NCI-H524 (cell line): ENCODE measurements around the gene UBE2H.

ENCODE experiments used
- DNase-seq, 2 experiments: peaks; one replicate each; lab custom pipeline; 2025; lab: John Stamatoyannopoulos, UW

The UBE2H gene

DNA sequence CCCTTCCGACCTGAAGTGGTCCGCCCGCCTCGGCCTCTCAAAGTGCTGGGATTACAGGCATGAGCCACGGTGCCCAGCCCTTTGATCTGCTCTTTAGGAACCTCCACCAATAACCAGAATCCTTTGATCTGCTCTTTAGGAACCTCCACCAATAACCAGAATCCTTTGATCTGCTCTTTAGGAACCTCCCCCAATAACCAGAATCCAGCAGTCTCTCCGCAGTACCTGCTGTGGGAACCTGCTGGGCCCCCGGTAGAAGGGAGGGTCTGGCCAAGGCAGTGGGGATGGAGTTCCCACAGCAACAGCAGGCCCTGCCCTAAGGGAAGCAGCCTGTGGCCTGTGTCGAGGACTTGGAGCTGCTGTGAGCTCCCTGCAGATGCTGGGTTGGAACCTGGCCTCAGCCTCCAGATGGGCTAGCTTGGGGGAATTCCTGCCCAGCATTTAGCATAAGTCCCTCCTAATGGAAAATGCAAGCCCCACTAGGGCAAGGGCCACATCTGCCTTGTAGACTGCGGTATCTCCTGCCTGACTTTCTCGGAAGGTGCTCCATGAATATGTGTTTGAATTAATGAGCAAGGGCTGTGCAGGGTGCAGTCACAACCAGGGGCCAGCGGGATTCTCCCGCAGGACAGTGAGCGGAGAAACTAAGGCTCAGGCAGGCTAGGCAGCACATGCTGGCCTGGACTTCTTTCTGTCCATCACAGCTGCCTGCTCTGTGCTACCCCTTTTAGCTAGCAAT lies 165.8 kb downstream of the UBE2H start:
- DNase-seq, result peak; percentile 87 to 95

DNA sequence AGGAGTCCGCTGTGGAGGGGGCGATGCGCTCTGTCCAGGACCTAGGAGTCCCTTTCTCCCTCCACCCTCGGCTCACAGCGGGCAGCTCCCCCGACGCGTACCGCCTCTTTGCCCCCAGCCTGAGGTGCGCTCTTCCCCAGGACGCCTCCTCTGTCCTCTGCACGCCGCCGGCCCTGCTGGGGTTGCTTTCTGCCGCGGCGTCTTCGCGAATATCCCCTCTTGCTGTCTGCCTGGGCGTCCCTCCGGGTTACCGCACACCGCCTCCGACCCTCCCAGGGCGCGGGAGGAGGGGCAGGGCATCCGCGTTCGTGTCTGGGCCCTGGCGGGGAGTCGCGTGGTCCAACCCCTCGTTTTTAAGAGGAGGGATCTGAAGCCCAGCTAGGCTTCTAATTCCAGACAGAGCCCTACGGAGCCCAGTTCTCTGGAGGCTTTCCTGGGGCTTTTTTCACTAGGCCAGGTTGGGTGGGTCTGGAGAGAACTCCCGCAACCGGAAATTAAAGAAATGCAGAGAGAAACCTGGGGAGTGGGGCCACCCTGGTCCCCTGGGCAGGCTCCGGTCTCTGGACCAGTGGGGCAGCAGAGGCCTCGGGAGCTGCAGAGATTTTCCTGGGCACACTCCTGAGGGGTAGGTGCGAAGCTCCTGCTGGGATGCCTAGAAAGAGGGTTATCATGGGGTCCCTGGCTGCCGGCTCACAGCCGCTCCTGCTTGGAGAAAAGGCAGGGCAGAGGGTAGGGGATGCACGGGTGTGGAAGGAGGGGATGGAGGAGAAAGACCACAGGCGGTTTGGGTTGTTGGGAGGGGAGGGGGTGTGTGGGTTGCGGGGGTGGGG lies 166.9 kb downstream of the UBE2H start:
- DNase-seq, result no peak

DNA sequence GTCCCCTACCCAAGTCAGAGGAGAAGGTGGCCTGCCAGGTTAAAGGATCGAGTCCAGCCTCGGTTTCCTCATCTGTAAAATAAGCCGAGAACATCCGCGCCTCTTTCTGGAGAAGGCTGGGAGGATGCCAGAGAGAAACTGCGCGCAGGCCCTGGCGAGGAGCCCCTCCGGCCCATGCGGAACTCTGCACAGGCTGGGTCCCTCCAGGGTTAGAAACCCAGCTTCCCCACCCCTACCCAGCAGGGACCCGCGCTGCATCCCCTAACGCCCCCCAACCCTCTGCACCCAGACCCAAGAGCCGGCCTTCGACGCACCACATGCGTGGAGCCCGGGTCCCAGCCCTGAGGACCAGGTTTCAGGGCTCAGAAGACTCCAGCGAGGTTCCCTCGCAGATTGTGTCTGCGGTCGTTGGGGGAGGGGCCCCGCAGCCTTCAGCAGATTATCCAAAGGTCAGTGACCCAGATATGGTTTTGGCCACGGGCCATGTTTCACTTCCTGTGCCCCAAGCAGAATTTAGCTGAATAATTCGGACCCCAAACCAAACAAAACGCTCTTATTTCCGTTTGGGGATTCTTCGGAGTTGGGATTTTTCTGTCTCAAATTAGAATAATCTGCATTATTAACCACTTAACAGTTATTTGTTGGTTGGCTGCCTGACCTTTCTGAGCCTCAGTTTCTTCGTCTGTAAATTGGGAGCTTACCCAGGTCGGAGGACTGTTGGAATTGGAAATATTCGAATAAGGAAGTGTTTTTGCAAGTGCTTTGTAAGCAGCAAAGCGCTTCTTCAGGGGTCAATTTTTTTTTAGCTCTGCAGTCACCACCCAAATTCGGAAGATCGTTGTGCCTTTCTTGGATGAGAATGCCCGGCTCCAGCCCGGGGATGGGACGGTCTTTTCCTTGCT lies 167.7 kb downstream of the UBE2H start:
- DNase-seq, result no peak

DNA sequence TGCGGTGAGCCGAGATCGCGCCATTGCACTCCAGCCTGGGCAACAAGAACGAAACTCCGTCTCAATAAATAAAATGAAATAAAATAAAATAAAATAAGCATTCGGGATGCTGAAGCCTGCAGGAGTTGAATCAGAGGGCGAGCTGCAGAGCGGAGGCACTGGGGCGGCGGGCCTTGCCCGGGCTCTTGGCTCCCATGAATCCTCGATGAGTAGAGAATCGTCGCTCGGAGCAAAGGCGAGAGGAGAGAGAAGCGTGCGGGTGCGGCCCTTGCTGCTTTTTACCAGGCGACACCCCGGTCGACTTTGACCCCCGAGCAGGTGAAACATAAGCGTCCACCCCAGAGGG lies 168.3 kb downstream of the UBE2H start:
- DNase-seq, result no peak

DNA sequence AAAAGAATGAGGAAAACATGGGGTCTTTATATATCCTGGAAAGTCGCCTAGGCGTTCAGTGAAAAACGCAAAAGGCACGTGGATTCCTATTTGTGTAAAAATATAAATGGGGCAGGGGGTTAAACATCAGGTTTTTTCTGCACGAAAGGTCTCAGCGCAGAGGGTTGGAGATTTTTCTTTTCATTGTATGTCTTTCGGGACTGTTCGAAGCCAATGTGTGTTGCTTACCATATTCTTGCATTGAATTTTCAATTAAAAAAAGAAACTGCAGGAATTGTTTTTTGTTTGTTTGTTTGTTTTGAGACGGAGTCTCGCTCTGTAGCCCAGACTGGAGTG lies 169.2 kb downstream of the UBE2H start:
- no peak for DNase-seq

GRCh38 chr7:129782818-129783583 lies 169.8 kb downstream of the UBE2H start:
- DNase-seq, result no peak

- DNase-seq, result peak; percentile 58 to 63
Observed at GRCh38 chr7:129781928-129782817, 170.6 kb downstream of the UBE2H start.

GRCh38 chr7:129780974-129781927 lies 171.5 kb downstream of the UBE2H start:
- DNase-seq, result peak; percentile 58 to 67
